ENCODE measurements around the gene HLA-DMA. TPM values are rescaled to one million over a fixed set of nuclear protein-coding genes. Genes with fewer than 3 reads are reported as not detected.

HLA-DMA gene
- total RNA-seq = 6.0 and 8.6 TPM in 2 replicates

GRCh38 chr6:32952817-32953739, at the start of gene HLA-DMA:
HLA-DMA (minus strand) TSS chr6:32953097; CDS start chr6:32953036, 61 bp downstream.

GRCh38 chr6:32968093-32968866, 15.4 kb upstream of the HLA-DMA start, which contains the start of gene BRD2:
BRD2 (plus strand) TSS chr6:32968594; CDS start chr6:32972899, 4,305 bp downstream.

GRCh38 chr6:32940656-32941213, 12.2 kb downstream of the HLA-DMA start, which contains the start of gene HLA-DMB:
HLA-DMB (minus strand) TSS chr6:32941028; CDS start chr6:32940807, 221 bp downstream.

Other genes with a start within 250 kb of the HLA-DMA start
- not detected in 2 replicates for gene HLA-DQA2, start 211.7 kb downstream of the HLA-DMA start, total RNA-seq
- not detected in 2 replicates for gene HLA-DQB2, start 189.6 kb downstream of the HLA-DMA start, total RNA-seq
- 0.32 TPM in 1 of 2 replicates, not detected in the other for gene HLA-DOB, start 136.1 kb downstream of the HLA-DMA start, total RNA-seq
- 10.5 and 17.1 TPM in 2 replicates for gene TAP2, start 114.4 kb downstream of the HLA-DMA start, total RNA-seq
- 58.8 and 68.6 TPM in 2 replicates for gene PSMB8, start 109.0 kb downstream of the HLA-DMA start, total RNA-seq
- 25.0 and 34.9 TPM in 2 replicates for gene TAP1, start 99.4 kb downstream of the HLA-DMA start, total RNA-seq
- gene PSMB9, start 98.9 kb downstream of the HLA-DMA start, total RNA-seq = 19.3 and 23.8 TPM in 2 replicates
- gene HLA-DMB, start 12.1 kb downstream of the HLA-DMA start, total RNA-seq = 0.11 TPM in 1 of 2 replicates, not detected in the other
- gene BRD2, start 15.5 kb upstream of the HLA-DMA start, total RNA-seq = 133 and 138 TPM in 2 replicates
- 0.11 TPM in 1 of 2 replicates, not detected in the other for gene HLA-DOA, start 56.5 kb upstream of the HLA-DMA start, total RNA-seq
- 7.6 and 11.9 TPM in 2 replicates for gene HLA-DPA1, start 120.6 kb upstream of the HLA-DMA start, total RNA-seq
- gene HLA-DPB1, start 122.9 kb upstream of the HLA-DMA start, total RNA-seq = 21.0 and 34.6 TPM in 2 replicates
- gene COL11A2, start 239.4 kb upstream of the HLA-DMA start, total RNA-seq = 0.26 and 0.65 TPM in 2 replicates
- 18.2 and 22.6 TPM in 2 replicates for gene RXRB, start 247.6 kb upstream of the HLA-DMA start, total RNA-seq
- 84.9 and 96.4 TPM in 2 replicates for gene SLC39A7, start 247.8 kb upstream of the HLA-DMA start, total RNA-seq